Measurements from ENCODE around the gene NAT16.
A peak's percentile ranks its signal among the peaks of the same experiment; 100 is the strongest.

The NAT16 gene

GRCh38 chr7:101216001-101216859 lies 36.1 kb upstream of the NAT16 start:
- H3K27ac ChIP-seq, result no peak overlapping the region
- H3K9ac ChIP-seq, result no peak overlapping the region
- no peaks in the 10 kb centered on the region for H3K36me3 ChIP-seq (ENCODE audit: control insufficient read depth, insufficient read depth, low read length)
- TF ChIP-seq, protein P1, sequence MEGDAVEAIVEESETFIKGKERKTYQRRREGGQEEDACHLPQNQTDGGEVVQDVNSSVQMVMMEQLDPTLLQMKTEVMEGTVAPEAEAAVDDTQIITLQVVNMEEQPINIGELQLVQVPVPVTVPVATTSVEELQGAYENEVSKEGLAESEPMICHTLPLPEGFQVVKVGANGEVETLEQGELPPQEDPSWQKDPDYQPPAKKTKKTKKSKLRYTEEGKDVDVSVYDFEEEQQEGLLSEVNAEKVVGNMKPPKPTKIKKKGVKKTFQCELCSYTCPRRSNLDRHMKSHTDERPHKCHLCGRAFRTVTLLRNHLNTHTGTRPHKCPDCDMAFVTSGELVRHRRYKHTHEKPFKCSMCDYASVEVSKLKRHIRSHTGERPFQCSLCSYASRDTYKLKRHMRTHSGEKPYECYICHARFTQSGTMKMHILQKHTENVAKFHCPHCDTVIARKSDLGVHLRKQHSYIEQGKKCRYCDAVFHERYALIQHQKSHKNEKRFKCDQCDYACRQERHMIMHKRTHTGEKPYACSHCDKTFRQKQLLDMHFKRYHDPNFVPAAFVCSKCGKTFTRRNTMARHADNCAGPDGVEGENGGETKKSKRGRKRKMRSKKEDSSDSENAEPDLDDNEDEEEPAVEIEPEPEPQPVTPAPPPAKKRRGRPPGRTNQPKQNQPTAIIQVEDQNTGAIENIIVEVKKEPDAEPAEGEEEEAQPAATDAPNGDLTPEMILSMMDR (IDR thresholded peaks at IDR 0.05), result no peak
- H3K9me3 ChIP-seq (ENCODE audit: control insufficient read depth, low read length), result no peaks in the 10 kb centered on the region
- H3K79me2 ChIP-seq, result peaks cover 27% of the 10 kb centered on the region
- H3K4me1 ChIP-seq, result no peaks in the 10 kb centered on the region
- peak overlapping the region; percentile 91 for H2AFZ ChIP-seq
- peak overlapping the region; percentile 95 for H3K4me3 ChIP-seq (ENCODE audit: low read depth, low read length)
- peak overlapping the region; percentile 99 for H3K4me2 ChIP-seq (ENCODE audit: low read length)
- no peaks in the 10 kb centered on the region for H3K27me3 ChIP-seq (ENCODE audit: control insufficient read depth, insufficient read depth, low read length)

DNA sequence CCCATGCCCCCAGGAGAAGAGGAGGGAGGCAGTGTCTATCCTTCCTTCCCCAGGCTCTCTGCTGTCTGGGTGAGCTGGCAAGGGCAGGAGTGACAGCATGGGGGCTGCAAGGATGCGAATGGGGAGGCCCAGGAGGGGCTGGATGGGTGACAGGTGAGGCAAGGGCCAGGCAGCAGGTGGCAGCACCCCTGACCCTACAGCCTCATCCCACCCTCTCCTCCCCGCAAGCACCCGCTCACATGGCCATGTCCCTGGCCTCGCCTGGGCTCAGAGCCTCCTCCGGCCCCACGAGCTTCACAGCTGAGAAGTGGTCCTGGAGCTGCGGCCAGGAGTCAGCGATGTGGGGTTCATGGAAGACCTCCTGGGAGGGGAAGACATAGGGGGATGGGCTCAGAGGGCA lies 31.9 kb upstream of the NAT16 start:
- TF ChIP-seq, protein P1 (IDR thresholded peaks at IDR 0.05), result no peak
- no peaks in the 10 kb centered on the region for H3K36me3 ChIP-seq (ENCODE audit: control insufficient read depth, insufficient read depth, low read length)

GRCh38 chr7:101211501-101211900 lies 31.4 kb upstream of the NAT16 start:
- Histone ChIP-seq H3K9me3 (ENCODE audit: control insufficient read depth, low read length) (no peaks in the 10 kb centered on the region), H3K36me3 (ENCODE audit: control insufficient read depth, insufficient read depth, low read length) (no peaks in the 10 kb centered on the region), H3K4me3 (ENCODE audit: low read depth, low read length) (no peak overlapping the region), H3K4me1 (no peaks in the 10 kb centered on the region), H3K4me2 (ENCODE audit: low read length) (no peak overlapping the region), H3K27me3 (ENCODE audit: control insufficient read depth, insufficient read depth, low read length) (no peaks in the 10 kb centered on the region), H3K27ac (no peak overlapping the region), H3K9ac (no peak overlapping the region), H2AFZ (no peak overlapping the region), H3K79me2 (no peaks in the 10 kb centered on the region)
- TF ChIP-seq, protein P1 (IDR thresholded peaks at IDR 0.05), result no peak

More for the DNA sequence above, 31.9 kb upstream of the NAT16 start:
- H3K9ac ChIP-seq, result no peak overlapping the region
- H3K79me2 ChIP-seq, result no peaks in the 10 kb centered on the region
- H2AFZ ChIP-seq, result no peak overlapping the region
- no peak overlapping the region for H3K4me2 ChIP-seq (ENCODE audit: low read length)
- no peak overlapping the region for H3K4me3 ChIP-seq (ENCODE audit: low read depth, low read length)
- H3K27me3 ChIP-seq (ENCODE audit: control insufficient read depth, insufficient read depth, low read length), result no peaks in the 10 kb centered on the region
- no peaks in the 10 kb centered on the region for H3K9me3 ChIP-seq (ENCODE audit: control insufficient read depth, low read length)
- no peaks in the 10 kb centered on the region for H3K4me1 ChIP-seq
- H3K27ac ChIP-seq, result no peak overlapping the region

DNA sequence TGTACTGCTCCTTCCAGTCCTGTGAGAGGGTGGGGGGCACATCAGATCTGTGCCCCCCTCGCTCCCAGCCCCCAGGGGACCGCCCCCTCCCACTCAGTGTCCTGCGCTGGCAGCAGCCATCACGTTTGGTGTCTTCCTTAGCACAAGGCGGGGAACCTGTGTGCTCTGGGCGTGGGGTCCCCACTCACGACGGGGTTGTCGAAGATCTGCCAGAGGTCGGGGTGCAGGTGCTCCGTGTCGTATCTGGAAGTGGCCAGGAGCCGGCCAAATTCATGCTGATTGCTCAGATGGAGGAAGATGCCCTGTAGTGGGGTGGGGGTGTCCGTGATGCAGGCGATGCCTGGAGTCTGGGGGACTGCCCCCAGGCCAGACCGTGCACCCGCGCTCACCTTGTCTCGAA lies 30.1 kb upstream of the NAT16 start:
- H3K4me2 ChIP-seq (ENCODE audit: low read length), result no peak overlapping the region
- TF ChIP-seq, protein P1 (IDR thresholded peaks at IDR 0.05), result no peak
- no peaks in the 10 kb centered on the region for H3K79me2 ChIP-seq
- no peaks in the 10 kb centered on the region for H3K27me3 ChIP-seq (ENCODE audit: control insufficient read depth, insufficient read depth, low read length)
- no peaks in the 10 kb centered on the region for H3K4me1 ChIP-seq
- no peak overlapping the region for H3K4me3 ChIP-seq (ENCODE audit: low read depth, low read length)
- H2AFZ ChIP-seq, result no peak overlapping the region
- H3K36me3 ChIP-seq (ENCODE audit: control insufficient read depth, insufficient read depth, low read length), result no peaks in the 10 kb centered on the region
- H3K27ac ChIP-seq, result no peak overlapping the region
- no peak overlapping the region for H3K9ac ChIP-seq
- H3K9me3 ChIP-seq (ENCODE audit: control insufficient read depth, low read length), result no peaks in the 10 kb centered on the region

DNA sequence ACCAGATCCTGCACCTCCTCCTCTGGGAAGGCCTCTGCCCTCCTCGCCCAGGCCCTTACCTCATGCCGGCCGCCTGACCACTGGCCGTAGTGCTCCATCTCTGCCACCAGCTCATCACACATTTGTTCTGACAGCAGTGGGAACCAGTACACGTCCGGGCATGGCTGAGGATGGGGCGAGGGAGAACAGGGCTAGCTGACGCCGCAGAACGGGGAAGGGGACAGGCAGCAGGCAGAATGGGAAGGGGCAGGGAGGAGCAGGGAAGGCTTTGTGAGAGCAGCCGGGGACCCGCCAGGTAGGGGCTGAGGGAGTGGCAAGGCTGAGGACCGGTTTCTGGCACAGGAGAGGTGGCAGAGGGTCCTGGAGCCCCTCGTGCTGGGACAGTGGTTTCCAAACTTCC lies 28.7 kb upstream of the NAT16 start:
- no peaks in the 10 kb centered on the region for H3K9me3 ChIP-seq (ENCODE audit: control insufficient read depth, low read length)
- TF ChIP-seq, protein P1 (IDR thresholded peaks at IDR 0.05), result no peak
- H3K36me3 ChIP-seq (ENCODE audit: control insufficient read depth, insufficient read depth, low read length), result no peaks in the 10 kb centered on the region
- no peaks in the 10 kb centered on the region for H3K4me1 ChIP-seq
- H3K27ac ChIP-seq, result no peak overlapping the region
- H3K27me3 ChIP-seq (ENCODE audit: control insufficient read depth, insufficient read depth, low read length), result no peaks in the 10 kb centered on the region
- H2AFZ ChIP-seq, result no peak overlapping the region
- no peaks in the 10 kb centered on the region for H3K79me2 ChIP-seq
- no peak overlapping the region for H3K9ac ChIP-seq
- no peak overlapping the region for H3K4me3 ChIP-seq (ENCODE audit: low read depth, low read length)
- H3K4me2 ChIP-seq (ENCODE audit: low read length), result no peak overlapping the region

All from parathyroid adenoma (tissue), 2 donors.